ENCODE measurements around the gene ANKZF1. TPM values are rescaled to one million over a fixed set of nuclear protein-coding genes. Genes with fewer than 3 reads are reported as not detected.

Gene ANKZF1
- total RNA-seq = 46.3 and 48.9 TPM in 2 replicates

- peaks cover 29% of the 10 kb centered on the region for H3K36me3 ChIP-seq (ENCODE audit: control insufficient read depth, insufficient read depth, low read length)
- FAIRE-seq (peak; percentile 7), DNase-seq (ENCODE audit: low read depth) (peak; percentile 97)
- TF ChIP-seq CTCF (IDR thresholded peaks at IDR 0.05; ENCODE audit: insufficient read depth, low read length, severe bottlenecking) = no peak
- peak within 1 kb of the TSS; percentile 80 for H3K4me3 ChIP-seq (ENCODE audit: low read depth, low read length)
- H3K27me3 ChIP-seq (ENCODE audit: control insufficient read depth, insufficient read depth, low read length) = no peaks in the 10 kb centered on the region
Observed at GRCh38 chr2:219229305-219230058, at the start of gene ANKZF1, which contains the start of gene ATG9A. Gene ANKZF1 (plus strand): TSS chr2:219229806. CDS start chr2:219230258, 452 bp downstream. Gene ATG9A (minus strand): TSS chr2:219229636. CDS start chr2:219228024, 1,612 bp downstream.

GRCh38 chr2:219180961-219181360 lies 48.6 kb upstream of the ANKZF1 start:
- no peak for FAIRE-seq
- Histone ChIP-seq H3K4me3 (ENCODE audit: low read depth, low read length) (no peak overlapping the region), H3K36me3 (ENCODE audit: control insufficient read depth, insufficient read depth, low read length) (peaks cover 30% of the 10 kb centered on the region), H3K27me3 (ENCODE audit: control insufficient read depth, insufficient read depth, low read length) (no peaks in the 10 kb centered on the region)
- DNase-seq (ENCODE audit: low read depth) = no peak
- TF ChIP-seq CTCF (IDR thresholded peaks at IDR 0.05; ENCODE audit: insufficient read depth, low read length, severe bottlenecking) = no peak

- no peak overlapping the region for H3K4me3 ChIP-seq (ENCODE audit: low read depth, low read length)
- H3K36me3 ChIP-seq (ENCODE audit: control insufficient read depth, insufficient read depth, low read length) = peaks cover 30% of the 10 kb centered on the region
- FAIRE-seq (no peak), DNase-seq (ENCODE audit: low read depth) (no peak)
- H3K27me3 ChIP-seq (ENCODE audit: control insufficient read depth, insufficient read depth, low read length) = no peaks in the 10 kb centered on the region
- TF ChIP-seq CTCF (IDR thresholded peaks at IDR 0.05; ENCODE audit: insufficient read depth, low read length, severe bottlenecking) = no peak
Observed at GRCh38 chr2:219181531-219181930, 48.1 kb upstream of the ANKZF1 start.

- no peak for DNase-seq (ENCODE audit: low read depth)
- no peak for FAIRE-seq
- Histone ChIP-seq H3K36me3 (ENCODE audit: control insufficient read depth, insufficient read depth, low read length) (peaks cover 30% of the 10 kb centered on the region), H3K4me3 (ENCODE audit: low read depth, low read length) (no peak overlapping the region), H3K27me3 (ENCODE audit: control insufficient read depth, insufficient read depth, low read length) (no peaks in the 10 kb centered on the region)
- TF ChIP-seq CTCF (IDR thresholded peaks at IDR 0.05; ENCODE audit: insufficient read depth, low read length, severe bottlenecking) = no peak
Observed at GRCh38 chr2:219182331-219183150, 47.1 kb upstream of the ANKZF1 start.

GRCh38 chr2:219183151-219183772 lies 46.3 kb upstream of the ANKZF1 start:
- no peaks in the 10 kb centered on the region for H3K27me3 ChIP-seq (ENCODE audit: control insufficient read depth, insufficient read depth, low read length)
- H3K4me3 ChIP-seq (ENCODE audit: low read depth, low read length) = no peak overlapping the region
- DNase-seq (ENCODE audit: low read depth) = no peak
- H3K36me3 ChIP-seq (ENCODE audit: control insufficient read depth, insufficient read depth, low read length) = peaks cover 30% of the 10 kb centered on the region
- FAIRE-seq = peak; percentile 50
- no peak for TF ChIP-seq CTCF (IDR thresholded peaks at IDR 0.05; ENCODE audit: insufficient read depth, low read length, severe bottlenecking)
